ENCODE measurements around the gene ENDOU. TPM values are rescaled to one million over a fixed set of nuclear protein-coding genes. Genes with fewer than 3 reads are reported as not detected.

The ENDOU gene
- total and polyA plus RNA-seq, 4 donors, result 0.07 to 0.45 (median 0.31) TPM; not detected in 1

DNA sequence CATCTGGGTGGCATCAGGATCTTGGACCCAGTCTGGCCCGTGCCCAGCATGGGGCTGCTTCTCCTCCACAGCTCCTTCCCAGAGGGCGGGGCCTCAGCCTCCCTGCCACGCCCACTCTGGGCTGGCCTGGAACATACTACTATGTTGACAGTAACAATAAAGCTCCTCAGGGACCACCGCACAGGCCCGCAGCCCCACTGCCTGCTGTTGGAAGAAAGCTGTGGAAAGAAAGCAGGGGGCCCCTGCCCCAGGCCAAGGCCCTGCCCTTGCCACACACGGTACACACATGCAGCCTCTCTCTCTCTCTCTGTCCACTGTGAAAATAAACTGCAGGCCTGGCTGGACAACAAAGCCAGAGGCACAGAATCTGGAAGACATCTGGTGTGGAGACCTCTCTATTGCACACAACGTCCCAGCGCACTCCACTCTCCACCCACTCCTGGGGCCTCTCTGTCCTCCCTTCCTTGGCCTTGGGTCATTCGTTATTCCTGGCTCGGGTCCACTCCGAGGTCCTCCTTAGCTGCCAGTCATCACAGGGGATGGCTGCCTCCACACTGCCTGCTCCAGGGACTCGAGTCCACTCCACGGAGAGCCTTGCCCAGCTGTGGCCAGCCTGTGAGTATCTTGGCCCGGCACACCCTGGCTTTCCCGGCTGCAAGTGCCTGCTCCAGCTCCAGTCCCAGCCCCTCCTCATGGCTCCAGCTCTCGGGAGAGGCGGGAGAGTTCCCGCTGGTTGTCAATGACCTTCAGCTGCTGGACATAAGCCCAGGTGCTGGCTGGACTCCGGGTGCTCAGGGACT, 11.8 kb upstream of the ENDOU start:
- no peaks in the 10 kb centered on the region for H3K9me3 ChIP-seq (ENCODE audit: control insufficient read depth in 4 of 4, insufficient read depth in 3 of 4, low read length in 3 of 4)
- H3K9ac ChIP-seq (ENCODE audit: insufficient read depth in 1 of 2, low read length in 2 of 2), result no peak overlapping the region
- ATAC-seq (ENCODE audit: insufficient read depth, low FRiP score) (peak; percentile 51), DNase-seq (peak; percentile 77 to 82 (median 80))
- no peak overlapping the region for H3K4me3 ChIP-seq
- 43 to 71% methylated on average over 19 of the region's 19 CpGs for WGBS, 2 donors
- no peaks in the 10 kb centered on the region for H3K36me3 ChIP-seq (ENCODE audit: control insufficient read depth in 4 of 4, insufficient read depth in 4 of 4, low read length in 4 of 4)
- TF ChIP-seq, protein P1, sequence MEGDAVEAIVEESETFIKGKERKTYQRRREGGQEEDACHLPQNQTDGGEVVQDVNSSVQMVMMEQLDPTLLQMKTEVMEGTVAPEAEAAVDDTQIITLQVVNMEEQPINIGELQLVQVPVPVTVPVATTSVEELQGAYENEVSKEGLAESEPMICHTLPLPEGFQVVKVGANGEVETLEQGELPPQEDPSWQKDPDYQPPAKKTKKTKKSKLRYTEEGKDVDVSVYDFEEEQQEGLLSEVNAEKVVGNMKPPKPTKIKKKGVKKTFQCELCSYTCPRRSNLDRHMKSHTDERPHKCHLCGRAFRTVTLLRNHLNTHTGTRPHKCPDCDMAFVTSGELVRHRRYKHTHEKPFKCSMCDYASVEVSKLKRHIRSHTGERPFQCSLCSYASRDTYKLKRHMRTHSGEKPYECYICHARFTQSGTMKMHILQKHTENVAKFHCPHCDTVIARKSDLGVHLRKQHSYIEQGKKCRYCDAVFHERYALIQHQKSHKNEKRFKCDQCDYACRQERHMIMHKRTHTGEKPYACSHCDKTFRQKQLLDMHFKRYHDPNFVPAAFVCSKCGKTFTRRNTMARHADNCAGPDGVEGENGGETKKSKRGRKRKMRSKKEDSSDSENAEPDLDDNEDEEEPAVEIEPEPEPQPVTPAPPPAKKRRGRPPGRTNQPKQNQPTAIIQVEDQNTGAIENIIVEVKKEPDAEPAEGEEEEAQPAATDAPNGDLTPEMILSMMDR (IDR thresholded peaks at IDR 0.05; ENCODE audit: control extremely low read depth, extremely low read depth), result no peak
- peaks cover 13 to 52% (median 34%) of the 10 kb centered on the region in 5 donors for H3K4me1 ChIP-seq (ENCODE audit: control insufficient read depth in 5 of 5, insufficient read depth in 5 of 5, low read length in 5 of 5)
- H3K27ac ChIP-seq (ENCODE audit: low read depth in 1 of 2, low read length in 1 of 2), result peak overlapping the region; percentile 72 to 87
- H3K27me3 ChIP-seq (ENCODE audit: control insufficient read depth in 3 of 3, insufficient read depth in 3 of 3, low read length in 2 of 3), result no peaks in the 10 kb centered on the region

DNA sequence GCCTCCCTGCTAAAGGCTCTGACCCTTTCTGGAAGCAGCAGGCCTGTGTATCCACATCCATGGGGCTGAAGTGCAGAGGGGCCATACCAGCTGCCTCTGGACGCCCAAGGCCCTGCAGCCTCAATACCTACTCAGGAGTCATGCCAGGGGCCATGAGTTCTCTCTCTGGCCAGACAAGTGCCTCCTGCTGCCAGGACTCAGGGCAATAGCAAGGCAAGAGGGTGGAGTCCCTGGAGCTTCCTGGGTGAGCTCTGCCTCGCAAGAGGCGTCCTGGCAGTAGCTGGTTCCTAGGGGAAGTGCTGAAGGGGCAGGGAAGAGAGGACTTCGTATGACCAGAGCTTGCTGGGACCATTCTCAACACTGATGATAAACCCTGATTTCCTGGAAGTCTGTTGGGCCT, 10.9 kb upstream of the ENDOU start:
- H3K36me3 ChIP-seq (ENCODE audit: control insufficient read depth in 4 of 4, insufficient read depth in 4 of 4, low read length in 4 of 4), result no peaks in the 10 kb centered on the region
- peak overlapping the region; percentile 72 to 87 for H3K27ac ChIP-seq (ENCODE audit: low read depth in 1 of 2, low read length in 1 of 2)
- no peaks in the 10 kb centered on the region for H3K27me3 ChIP-seq (ENCODE audit: control insufficient read depth in 3 of 3, insufficient read depth in 3 of 3, low read length in 2 of 3)
- TF ChIP-seq, protein P1 (IDR thresholded peaks at IDR 0.05; ENCODE audit: control extremely low read depth, extremely low read depth), result no peak
- no peak overlapping the region for H3K9ac ChIP-seq (ENCODE audit: insufficient read depth in 1 of 2, low read length in 2 of 2)
- peaks cover 9 to 46% (median 34%) of the 10 kb centered on the region in 5 donors for H3K4me1 ChIP-seq (ENCODE audit: control insufficient read depth in 5 of 5, insufficient read depth in 5 of 5, low read length in 5 of 5)
- 51 to 55% methylated on average over 4 of the region's 4 CpGs for WGBS, 2 donors
- DNase-seq (no peak), ATAC-seq (ENCODE audit: insufficient read depth, low FRiP score) (no peak)
- H3K4me3 ChIP-seq, result no peak overlapping the region
- H3K9me3 ChIP-seq (ENCODE audit: control insufficient read depth in 4 of 4, insufficient read depth in 3 of 4, low read length in 3 of 4), result no peaks in the 10 kb centered on the region

DNA sequence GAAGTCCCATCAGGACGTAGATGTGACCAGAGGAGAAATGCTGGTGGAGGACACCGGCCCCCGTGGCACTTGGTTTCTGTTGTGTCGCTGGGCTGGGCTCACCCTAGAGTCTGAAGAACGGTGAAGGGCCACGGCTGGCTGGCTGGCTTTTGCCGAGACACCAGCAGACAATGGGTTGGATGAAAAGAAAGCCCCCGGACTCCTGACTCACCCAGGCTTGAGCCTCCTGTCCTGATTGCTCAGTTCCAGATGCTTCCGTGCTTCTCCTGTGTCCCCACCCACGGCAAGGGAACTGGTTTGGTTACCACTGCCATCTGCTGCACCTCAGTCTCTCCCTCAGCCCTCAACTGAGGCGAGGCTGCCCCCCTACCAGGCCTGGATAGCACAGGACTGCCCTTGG, 10.4 kb upstream of the ENDOU start:
- H3K9me3 ChIP-seq (ENCODE audit: control insufficient read depth in 4 of 4, insufficient read depth in 3 of 4, low read length in 3 of 4), result no peaks in the 10 kb centered on the region
- H3K4me1 ChIP-seq (ENCODE audit: control insufficient read depth in 5 of 5, insufficient read depth in 5 of 5, low read length in 5 of 5), result peaks cover 9 to 40% (median 31%) of the 10 kb centered on the region in 5 donors
- H3K36me3 ChIP-seq (ENCODE audit: control insufficient read depth in 4 of 4, insufficient read depth in 4 of 4, low read length in 4 of 4), result no peaks in the 10 kb centered on the region
- H3K27ac ChIP-seq (ENCODE audit: low read depth in 1 of 2, low read length in 1 of 2), result peak overlapping the region in 1 of 2 donors; percentile 72
- TF ChIP-seq, protein P1 (IDR thresholded peaks at IDR 0.05; ENCODE audit: control extremely low read depth, extremely low read depth), result no peak
- ATAC-seq (ENCODE audit: insufficient read depth, low FRiP score) (no peak), DNase-seq (no peak)
- no peak overlapping the region for H3K4me3 ChIP-seq
- H3K27me3 ChIP-seq (ENCODE audit: control insufficient read depth in 3 of 3, insufficient read depth in 3 of 3, low read length in 2 of 3), result no peaks in the 10 kb centered on the region
- WGBS, 2 donors, result 93% methylated on average over 11 of the region's 11 CpGs
- H3K9ac ChIP-seq (ENCODE audit: insufficient read depth in 1 of 2, low read length in 2 of 2), result no peak overlapping the region

Measured in lung (tissue), 12 donors.